MM.1S (cell line): ENCODE measurements around the gene OAF.
"Not testable (repeated sequence)": the region's sequence is repeated elsewhere in the genome, so short reads cannot be mapped to it uniquely, and the experiment has no call there.

Experiments used
- DNase-seq: peaks from one replicate; pipeline ENCODE4 v3.0.0-alpha.2; 2015
- H2AFZ ChIP-seq: fragments of 300-600 bp; sonication (generic); 2 replicates; pipeline ENCODE4 v1.6.0; 2016; ENCODE audit warnings: antibody characterized with exemption, low read length
- H3F3A ChIP-seq: fragments of 300-600 bp; sonication (generic); 2 replicates; pipeline ENCODE4 v1.6.1; 2016; ENCODE audit warnings: mild to moderate bottlenecking, antibody characterized with exemption, low read length, moderate library complexity, mixed read lengths; ENCODE audit not compliant: insufficient read depth
- H3K27ac ChIP-seq: fragments of 300-600 bp; sonication (generic); 2 replicates; pipeline ENCODE4 v1.5.1; 2016; ENCODE audit warnings: mild to moderate bottlenecking, low read length
- H3K27me3 ChIP-seq: fragments of 300-600 bp; sonication (generic); replicated peaks from 2 replicates; pipeline ENCODE4 v1.6.0; 2016; ENCODE audit warnings: low read length; ENCODE audit not compliant: insufficient read depth
- H3K36me3 ChIP-seq: fragments of 300-600 bp; sonication (generic); replicated peaks from 2 replicates; pipeline ENCODE4 v1.6.1; 2016; ENCODE audit warnings: mild to moderate bottlenecking, low read length, mixed read lengths; ENCODE audit not compliant: insufficient read depth
- H3K4me1 ChIP-seq: fragments of 300-600 bp; sonication (generic); 2 replicates; pipeline ENCODE4 v1.6.1; 2016; ENCODE audit warnings: low read length, mixed read lengths
- H3K4me2 ChIP-seq: fragments of 300-600 bp; sonication (generic); 2 replicates; pipeline ENCODE4 v1.6.0; 2016; ENCODE audit warnings: low read depth, low read length
- H3K4me3 ChIP-seq: fragments of 300-600 bp; sonication (generic); 2 replicates; pipeline ENCODE4 v1.5.1; 2016; ENCODE audit warnings: low read length, mixed read lengths
- H3K79me2 ChIP-seq: fragments of 300-600 bp; sonication (generic); 2 replicates; pipeline ENCODE4 v1.6.1; 2016; ENCODE audit warnings: mixed run types, low read length, mixed read lengths
- H3K9ac ChIP-seq: fragments of 300-600 bp; sonication (generic); 2 replicates; pipeline ENCODE4 v1.6.1; 2016; ENCODE audit warnings: low read length, mixed read lengths
- H3K9me2 ChIP-seq: fragments of 300-600 bp; sonication (generic); replicated peaks from 2 replicates; pipeline ENCODE4 v1.6.1; 2016; ENCODE audit warnings: mild to moderate bottlenecking, low read length, mixed read lengths; ENCODE audit not compliant: insufficient read depth
- H3K9me3 ChIP-seq: fragments of 300-600 bp; sonication (generic); replicated peaks from 2 replicates; pipeline ENCODE4 v1.6.1; 2016; ENCODE audit warnings: mild to moderate bottlenecking, low read length, mixed read lengths; ENCODE audit not compliant: insufficient read depth
- H4K20me1 ChIP-seq: fragments of 300-600 bp; sonication (generic); 2 replicates; pipeline ENCODE4 v1.6.1; 2016; ENCODE audit warnings: mild to moderate bottlenecking, low read length, moderate library complexity, mixed read lengths; ENCODE audit not compliant: insufficient read depth
- EZH2 ChIP-seq: fragments of 300-600 bp; sonication (generic); optimal IDR thresholded peaks from 2 replicates; pipeline ENCODE3; 2017; ENCODE audit warnings: low read depth, mild to moderate bottlenecking, antibody characterized with exemption, low read length, mixed read lengths
- EZH2phosphoT487 ChIP-seq: fragments of 300-600 bp; sonication (generic); IDR thresholded peaks from 2 replicates; pipeline ENCODE4 v1.6.1; 2018; ENCODE audit warnings: antibody characterized with exemption, low read length
- TF ChIP-seq, protein P1 (sequence below): fragments of 300-600 bp; sonication (generic); IDR thresholded peaks from 2 replicates; pipeline ENCODE4 v1.5.1; 2016; ENCODE audit warnings: antibody characterized with exemption, low read length, mixed read lengths

Gene OAF

DNA sequence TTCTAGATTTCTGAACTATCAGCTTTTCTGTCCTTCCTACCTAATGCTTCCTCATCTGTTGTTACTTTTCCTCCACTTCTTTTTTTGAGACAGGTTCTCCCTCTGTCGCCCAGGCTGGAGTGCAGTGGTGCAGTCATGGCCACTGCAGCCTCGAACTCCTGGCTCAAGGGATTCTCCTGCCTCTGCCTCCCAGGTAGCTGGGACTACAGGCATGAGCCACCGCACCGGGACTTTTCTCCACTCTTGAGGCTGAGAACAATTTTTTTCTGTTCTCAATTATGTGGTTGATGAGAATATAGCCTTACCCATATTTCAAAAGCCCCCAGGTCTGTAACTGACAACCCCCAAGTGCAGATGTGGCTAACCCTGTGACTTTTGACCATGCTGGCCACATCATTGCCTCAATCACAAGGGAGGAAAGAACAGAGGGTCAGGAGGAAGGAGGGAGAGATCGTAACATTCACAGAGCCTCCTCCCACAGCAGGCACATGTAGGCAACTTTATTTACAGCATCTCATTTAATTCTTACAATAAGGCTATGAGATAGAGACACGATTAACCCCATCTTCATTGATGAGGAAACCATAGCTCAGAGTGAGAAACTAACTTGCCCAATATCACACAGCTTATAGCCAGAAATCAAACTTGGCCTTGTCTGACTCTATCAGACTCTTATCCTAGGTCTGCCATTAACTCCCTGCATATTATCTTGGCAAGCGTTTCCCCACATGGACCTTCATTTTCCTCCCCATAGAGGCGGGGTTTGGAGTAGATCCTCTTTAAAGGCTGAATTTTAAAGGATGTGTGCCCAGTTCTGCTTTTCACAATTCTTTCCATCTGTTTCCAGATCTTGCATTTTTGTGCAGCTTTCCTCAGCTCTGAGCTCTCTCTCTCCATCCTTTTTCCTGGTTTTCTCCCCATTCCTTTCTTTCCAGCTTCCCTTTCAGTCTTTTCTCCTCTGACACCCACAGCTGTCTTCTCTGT is 38.7 kb downstream of the OAF start:
- H4K20me1 ChIP-seq = no peaks in the 10 kb centered on the region
- 0 out of 2 replicates have a peak, but pooled peaks cover 1% of the 10 kb centered on the region for H3K4me1 ChIP-seq
- DNase-seq = no peak
- no peaks in the 10 kb centered on the region for H3K9me3 ChIP-seq
- TF ChIP-seq, protein P1, sequence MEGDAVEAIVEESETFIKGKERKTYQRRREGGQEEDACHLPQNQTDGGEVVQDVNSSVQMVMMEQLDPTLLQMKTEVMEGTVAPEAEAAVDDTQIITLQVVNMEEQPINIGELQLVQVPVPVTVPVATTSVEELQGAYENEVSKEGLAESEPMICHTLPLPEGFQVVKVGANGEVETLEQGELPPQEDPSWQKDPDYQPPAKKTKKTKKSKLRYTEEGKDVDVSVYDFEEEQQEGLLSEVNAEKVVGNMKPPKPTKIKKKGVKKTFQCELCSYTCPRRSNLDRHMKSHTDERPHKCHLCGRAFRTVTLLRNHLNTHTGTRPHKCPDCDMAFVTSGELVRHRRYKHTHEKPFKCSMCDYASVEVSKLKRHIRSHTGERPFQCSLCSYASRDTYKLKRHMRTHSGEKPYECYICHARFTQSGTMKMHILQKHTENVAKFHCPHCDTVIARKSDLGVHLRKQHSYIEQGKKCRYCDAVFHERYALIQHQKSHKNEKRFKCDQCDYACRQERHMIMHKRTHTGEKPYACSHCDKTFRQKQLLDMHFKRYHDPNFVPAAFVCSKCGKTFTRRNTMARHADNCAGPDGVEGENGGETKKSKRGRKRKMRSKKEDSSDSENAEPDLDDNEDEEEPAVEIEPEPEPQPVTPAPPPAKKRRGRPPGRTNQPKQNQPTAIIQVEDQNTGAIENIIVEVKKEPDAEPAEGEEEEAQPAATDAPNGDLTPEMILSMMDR = no peak
- no peak for TF ChIP-seq EZH2
- no peak for TF ChIP-seq EZH2phosphoT487
- no peak overlapping the region for H3K9ac ChIP-seq
- H3K27me3 ChIP-seq = 0 out of 2 replicates have a peak, but pooled peaks cover 7% of the 10 kb centered on the region
- no peak overlapping the region for H3K27ac ChIP-seq
- H3K79me2 ChIP-seq = no peaks in the 10 kb centered on the region
- H3F3A ChIP-seq = no peaks in the 10 kb centered on the region
- H3K36me3 ChIP-seq = no peaks in the 10 kb centered on the region
- no peak overlapping the region for H3K4me2 ChIP-seq
- H3K4me3 ChIP-seq = no peak overlapping the region
- H2AFZ ChIP-seq = no peak overlapping the region
- no peaks in the 10 kb centered on the region for H3K9me2 ChIP-seq

DNA sequence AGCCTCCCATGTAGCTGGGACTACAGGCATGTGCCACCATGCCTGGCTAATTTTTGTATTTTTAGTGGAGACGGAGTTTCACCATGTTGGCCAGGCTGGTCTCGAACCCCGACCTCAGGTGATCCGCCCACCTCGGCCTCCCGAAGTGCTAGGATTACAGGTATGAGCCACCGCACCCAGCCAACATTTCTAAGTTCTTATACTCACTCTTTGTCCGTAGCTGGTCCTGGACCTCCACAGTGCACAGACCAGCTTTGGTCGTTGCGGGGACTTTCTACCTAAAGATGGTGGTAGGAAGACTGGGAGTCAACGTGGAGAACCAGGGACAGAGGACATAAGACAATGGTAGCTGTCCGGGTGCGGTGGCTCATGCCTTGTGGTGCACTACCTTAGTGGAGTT is 42.5 kb downstream of the OAF start:
- not testable (repeated sequence) for H3F3A ChIP-seq, H3K27ac ChIP-seq, H4K20me1 ChIP-seq, H3K79me2 ChIP-seq, H3K9me2 ChIP-seq, DNase-seq, H3K4me1 ChIP-seq, H3K9ac ChIP-seq, H3K9me3 ChIP-seq, H3K36me3 ChIP-seq, H3K4me2 ChIP-seq, H3K4me3 ChIP-seq, H2AFZ ChIP-seq
- peaks cover 15% of the 10 kb centered on the region; the same call in 1 of the 2 replicates for H3K27me3 ChIP-seq

DNA sequence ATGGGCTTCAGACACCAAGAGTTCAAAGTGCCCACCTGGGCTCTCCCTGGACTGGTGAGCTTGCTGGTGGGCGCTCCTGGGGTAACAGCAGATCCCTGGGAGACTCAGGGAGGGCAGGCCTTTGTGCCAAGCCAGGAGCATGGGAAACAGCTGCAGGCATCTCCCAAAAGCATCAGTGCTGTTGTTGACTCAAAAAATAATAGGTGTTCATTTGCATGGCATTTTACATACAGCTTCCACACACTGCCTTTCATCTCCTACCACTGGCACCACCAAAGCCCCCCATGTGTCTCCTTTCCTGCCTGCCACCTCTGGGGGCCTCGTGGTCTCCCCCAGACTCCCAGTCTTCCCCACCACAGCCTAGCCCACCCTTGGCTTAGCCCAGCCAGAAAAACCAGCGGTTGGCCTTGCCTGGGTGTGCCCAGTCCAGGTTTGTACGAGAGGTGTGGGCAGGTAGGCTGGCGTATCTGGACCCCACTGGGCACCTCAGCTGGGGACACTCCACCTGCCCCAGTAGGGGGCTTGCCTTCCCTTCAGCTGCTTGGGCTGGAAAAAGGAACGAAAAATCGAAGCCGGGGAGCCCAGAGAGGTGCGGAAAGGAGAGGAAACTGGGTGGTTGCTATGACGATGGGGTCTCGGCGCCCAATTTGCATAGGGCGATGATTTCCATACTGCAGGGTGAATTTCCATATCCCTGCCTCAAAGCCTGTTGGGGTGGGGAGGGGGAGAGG is 44.1 kb downstream of the OAF start:
- TF ChIP-seq EZH2phosphoT487 (no peak), EZH2 (no peak)
- TF ChIP-seq, protein P1 = no peak
- H3K79me2 ChIP-seq = no peaks in the 10 kb centered on the region
- H2AFZ ChIP-seq = no peak overlapping the region
- no peak overlapping the region for H3K4me3 ChIP-seq
- no peaks in the 10 kb centered on the region for H3K36me3 ChIP-seq
- peaks cover 8% of the 10 kb centered on the region; the same call in 1 of the 2 replicates for H3K27me3 ChIP-seq
- no peaks in the 10 kb centered on the region for H3F3A ChIP-seq
- H3K27ac ChIP-seq = no peak overlapping the region
- H3K9me2 ChIP-seq = no peaks in the 10 kb centered on the region
- no peaks in the 10 kb centered on the region for H3K4me1 ChIP-seq
- H3K9ac ChIP-seq = no peak overlapping the region
- DNase-seq = no peak
- no peak overlapping the region for H3K4me2 ChIP-seq
- no peaks in the 10 kb centered on the region for H3K9me3 ChIP-seq
- H4K20me1 ChIP-seq = no peaks in the 10 kb centered on the region

DNA sequence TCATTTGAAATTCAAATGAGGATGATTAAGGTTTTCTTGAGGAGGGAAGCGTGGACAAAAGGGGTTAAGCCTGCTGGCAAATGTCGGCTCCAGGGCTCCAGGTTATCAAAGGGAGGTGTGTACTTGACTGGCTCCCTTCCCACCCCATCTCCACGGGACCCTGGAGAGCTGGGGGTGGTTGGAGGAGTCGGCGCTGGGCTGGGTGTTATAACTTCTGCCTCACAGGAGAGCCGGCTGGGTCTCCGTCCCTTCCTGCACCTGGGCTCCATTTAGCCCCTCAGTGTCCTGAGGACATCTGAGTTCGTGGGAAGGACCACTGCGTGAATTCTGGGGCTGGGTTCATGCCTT is 44.7 kb downstream of the OAF start:
- no peak overlapping the region for H3K4me3 ChIP-seq

More for the DNA sequence above, 44.7 kb downstream of the OAF start:
- H3K9me3 ChIP-seq = no peaks in the 10 kb centered on the region
- H3K36me3 ChIP-seq = no peaks in the 10 kb centered on the region
- H3K79me2 ChIP-seq = no peaks in the 10 kb centered on the region
- H3K9me2 ChIP-seq = no peaks in the 10 kb centered on the region
- H3K27ac ChIP-seq = no peak overlapping the region
- H4K20me1 ChIP-seq = no peaks in the 10 kb centered on the region
- H2AFZ ChIP-seq = no peak overlapping the region
- H3F3A ChIP-seq = no peaks in the 10 kb centered on the region
- TF ChIP-seq, protein P1 = no peak
- no peak for TF ChIP-seq EZH2
- no peak for TF ChIP-seq EZH2phosphoT487
- H3K4me2 ChIP-seq = no peak overlapping the region
- H3K4me1 ChIP-seq = no peaks in the 10 kb centered on the region
- no peak for DNase-seq
- H3K9ac ChIP-seq = no peak overlapping the region
- H3K27me3 ChIP-seq = peaks cover 8% of the 10 kb centered on the region; the same call in 1 of the 2 replicates
